Left colon (tissue), 2 donors: ENCODE measurements around the gene ZNF205. TPM values are rescaled to one million over a fixed set of nuclear protein-coding genes. Genes with fewer than 3 reads are reported as not detected.

Experiments used
- ATAC-seq: fragments of 200-7000 bp; cut with Tn5 transposase; one replicate; pipeline ENCODE4 v1.9.1; 2020; ENCODE audit warnings: mild to moderate bottlenecking, moderate library complexity
- DNase-seq, 2 donors: peaks; one replicate each; pipeline ENCODE4 v3.0.0-alpha.2; 2020
- intact Hi-C, 2 donors: fragments of 100-400 bp; cut with DNase I in 1 of 2; cut with micrococcal nuclease in 1 of 2; formaldehyde crosslinking; loops; one replicate each; pipeline versions ENCODE4 v1.11.2 to v1.14.0; 2022; cut with DNase I, micrococcal nuclease
- total RNA-seq, 2 donors: library from RNA; stranded (reverse); fragmentation: NEBNext Ultra II Directional; extraction: Animal tissue kit (Norgen Biotek cat#: 25700); gene quantifications; one replicate each; pipeline ENCODE4 v1.2.1, GENCODE V29; 2021
- donor health status: DM: no; HTN: no; CAD: no.
- donor health status: DM: yes; HTN: yes; CAD: no.

Gene ZNF205
- total RNA-seq, 2 donors from 2014 or later = 8.2 to 9.6 TPM

DNA sequence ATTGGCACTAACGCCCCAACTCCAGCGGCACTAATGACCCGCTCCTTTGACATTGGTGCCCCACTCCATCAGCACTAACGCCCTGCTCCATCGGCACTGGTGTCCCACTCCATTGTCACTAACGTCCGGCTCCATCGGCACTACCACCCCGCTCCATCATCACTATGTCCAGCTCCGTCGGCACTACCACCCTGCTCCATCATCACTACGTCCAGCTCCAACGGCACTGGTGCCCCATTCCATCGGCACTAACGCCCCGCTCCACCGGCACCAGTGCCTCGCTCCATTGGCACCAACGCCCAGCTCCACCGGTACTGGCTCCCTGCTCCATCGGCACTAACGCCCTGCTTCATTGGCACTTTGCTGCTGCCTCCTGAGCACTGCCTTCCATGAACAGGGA, 29.9 kb downstream of the ZNF205 start:
- ATAC-seq (no peak), DNase-seq (no peak)

DNA sequence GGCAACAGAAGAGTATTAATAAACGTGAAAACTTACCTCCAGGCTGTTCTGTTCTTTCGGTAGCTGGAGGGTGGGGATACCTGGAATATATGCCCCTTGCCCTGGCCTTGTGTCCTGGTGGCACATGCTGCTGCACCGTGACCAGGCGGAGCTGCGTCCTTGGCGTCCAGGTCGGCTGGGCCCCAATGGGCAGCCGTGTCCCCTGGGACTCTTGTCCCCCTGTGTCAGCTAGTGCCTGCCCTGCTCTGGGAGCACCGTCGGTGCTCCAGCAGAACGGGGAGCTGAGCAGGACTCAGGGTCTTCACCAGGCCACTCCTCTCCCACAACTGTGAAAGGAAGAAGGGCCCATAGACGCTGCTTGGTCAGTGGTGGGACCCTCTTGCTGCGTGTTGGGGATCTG, 30.4 kb downstream of the ZNF205 start:
- DNase-seq (no peak), ATAC-seq (no peak)
- intact Hi-C loops = no loop called here

More for the DNA sequence above, 29.9 kb downstream of the ZNF205 start:
- intact Hi-C loops = no loop called here

GRCh38 chr16:3143189-3143588, 30.8 kb downstream of the ZNF205 start:
- DNase-seq (no peak), ATAC-seq (no peak)
- intact Hi-C loops = no loop called here

DNA sequence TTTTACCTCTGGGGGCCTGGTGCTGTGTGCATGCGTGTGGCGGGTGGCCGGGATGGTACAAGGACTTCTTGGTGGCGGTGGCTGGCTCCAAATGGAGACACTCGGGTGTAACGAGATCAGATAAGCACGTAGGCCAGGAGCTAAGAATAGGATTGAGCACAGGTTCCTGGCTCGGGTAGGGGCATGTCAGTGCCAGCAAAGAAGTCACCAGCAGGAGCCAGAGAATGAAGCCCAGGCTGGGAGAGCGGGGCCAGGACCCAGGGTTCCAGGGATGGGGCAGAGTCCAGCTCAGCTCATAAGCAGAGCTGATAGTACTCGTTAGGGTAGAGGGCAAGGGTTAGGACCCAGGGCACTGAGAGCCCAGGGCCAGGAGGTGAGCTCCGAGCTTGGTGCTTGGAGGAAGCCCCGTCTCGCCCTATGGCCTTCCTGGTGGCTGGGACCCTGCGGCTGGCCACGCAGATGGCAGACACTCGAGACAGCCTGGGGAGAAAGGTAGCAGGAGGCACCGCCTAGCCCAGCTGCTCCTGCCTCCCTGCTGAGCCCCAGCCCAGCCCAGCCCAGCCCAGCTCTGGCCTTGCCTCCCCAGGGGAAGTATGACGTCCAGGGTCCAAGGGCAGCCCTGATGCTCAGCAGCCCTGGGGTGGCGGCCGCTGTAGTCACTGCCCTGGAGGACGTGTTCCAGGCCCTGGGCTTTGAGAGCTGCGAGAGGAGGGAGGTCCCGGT, 31.4 kb downstream of the ZNF205 start:
- DNase-seq (peak; percentile 67 to 76), ATAC-seq (peak; percentile 92)
- intact Hi-C loops = no loop called here

DNA sequence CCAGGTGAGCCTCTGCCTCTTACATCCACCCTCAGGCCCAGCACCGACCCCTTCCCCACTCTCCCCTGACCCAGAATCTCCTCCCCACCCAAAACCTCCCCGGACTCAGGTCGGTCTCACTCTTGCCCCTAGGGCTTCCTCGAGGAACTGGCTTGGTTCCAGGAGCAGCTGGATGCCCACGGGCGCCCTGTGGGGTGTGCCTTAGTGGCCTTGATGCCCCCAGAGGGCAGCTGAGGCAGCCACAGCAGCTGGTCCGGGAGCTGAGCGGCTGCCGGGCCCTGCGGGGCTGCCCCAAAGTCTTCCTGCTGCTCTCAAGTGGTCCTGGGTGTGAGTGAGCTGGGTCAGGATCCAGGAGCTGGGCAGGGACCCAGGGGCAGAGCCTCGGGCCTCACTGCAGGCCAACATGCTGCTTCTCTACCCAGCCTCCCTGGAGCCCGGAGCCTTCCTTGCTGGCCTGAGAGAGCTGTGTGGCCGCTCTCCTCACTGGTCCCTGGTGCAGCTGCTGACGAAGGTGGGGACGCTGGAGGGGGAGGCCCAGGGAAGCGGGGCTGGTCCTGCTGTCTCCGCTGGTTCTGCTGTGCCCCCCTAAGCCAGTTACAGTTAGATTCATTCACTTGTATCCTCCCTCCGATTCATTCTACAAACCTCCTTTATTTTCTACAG, 32.1 kb downstream of the ZNF205 start:
- no peak for DNase-seq
- ATAC-seq = peak; percentile 27
- intact Hi-C loops = no loop called here

GRCh38 chr16:3145151-3145550, 32.8 kb downstream of the ZNF205 start:
- ATAC-seq = no peak
- DNase-seq = no peak
- intact Hi-C loops = no loop called here

- DNase-seq (no peak), ATAC-seq (no peak)
- intact Hi-C loops = no loop called here
Measured at GRCh38 chr16:3145660-3146059, 33.3 kb downstream of the ZNF205 start.

- no peak for ATAC-seq
- no peak for DNase-seq
- intact Hi-C loops = no loop called here
Measured at GRCh38 chr16:3147046-3147756, 34.8 kb downstream of the ZNF205 start.

DNA sequence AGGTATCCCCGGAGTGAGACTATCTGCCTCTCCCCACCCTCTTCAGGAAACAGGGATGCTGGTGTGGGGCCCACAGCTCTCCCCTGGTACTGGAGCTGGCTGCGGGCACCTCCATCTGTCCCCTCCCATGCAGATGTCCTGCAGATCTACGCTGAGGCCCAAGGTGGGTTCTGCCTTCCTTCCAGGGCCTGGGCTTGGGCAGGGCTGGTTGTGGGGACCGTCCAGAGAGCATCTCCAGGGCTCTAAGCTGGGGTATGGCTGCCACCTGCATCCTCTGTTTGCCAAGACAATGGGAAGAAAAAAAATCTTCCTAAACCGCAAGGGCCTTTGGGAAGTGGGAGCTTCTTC, 35.3 kb downstream of the ZNF205 start:
- ATAC-seq = no peak
- intact Hi-C loops = no loop called here
- no peak for DNase-seq

- no peak for ATAC-seq
Measured at GRCh38 chr16:3148256-3149192, 36.1 kb downstream of the ZNF205 start.

GRCh38 chr16:3149193-3149530, 36.8 kb downstream of the ZNF205 start:
- ATAC-seq (no peak), DNase-seq (no peak)
- intact Hi-C loops = no loop called here

More at GRCh38 chr16:3148256-3149192, 36.1 kb downstream of the ZNF205 start:
- intact Hi-C loops = no loop called here
- DNase-seq = no peak

DNA sequence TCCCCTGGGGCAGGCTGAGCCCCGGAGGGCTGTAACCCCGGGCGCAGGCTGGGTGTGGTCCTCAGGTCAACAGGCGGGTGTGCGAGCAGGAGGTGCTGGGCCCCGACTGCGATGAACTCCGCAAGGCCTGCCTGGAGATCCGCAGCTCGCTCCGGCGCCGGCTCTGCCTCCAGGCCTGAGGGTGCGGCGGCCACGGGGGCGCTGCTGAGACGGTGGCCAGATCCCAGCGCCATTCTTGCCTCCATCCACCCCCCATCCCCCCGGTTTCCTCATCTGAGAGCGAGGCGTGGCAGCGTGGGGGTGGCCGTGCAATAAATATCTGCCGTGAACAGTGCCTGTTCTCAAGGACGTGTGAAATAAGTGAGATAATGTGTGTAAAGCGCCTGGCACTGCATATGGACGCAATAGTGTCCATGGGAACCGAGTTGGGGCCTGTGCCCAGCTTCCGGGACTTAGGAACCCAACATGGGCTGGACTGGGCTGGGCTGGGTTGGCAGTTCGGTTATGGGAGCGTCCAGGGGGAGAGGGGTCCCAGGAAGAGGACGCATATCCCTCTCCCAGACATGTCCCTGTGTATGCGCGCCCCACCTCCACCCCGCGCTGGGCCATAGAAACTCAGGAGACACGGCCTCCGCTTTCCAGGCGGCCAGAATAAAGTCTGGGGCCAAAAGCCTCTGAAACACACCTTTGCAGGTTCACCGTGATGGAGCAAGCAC, 37.4 kb downstream of the ZNF205 start:
- intact Hi-C loops = no loop called here
- DNase-seq = peak; percentile 75 to 88
- ATAC-seq = peak; percentile 66

DNA sequence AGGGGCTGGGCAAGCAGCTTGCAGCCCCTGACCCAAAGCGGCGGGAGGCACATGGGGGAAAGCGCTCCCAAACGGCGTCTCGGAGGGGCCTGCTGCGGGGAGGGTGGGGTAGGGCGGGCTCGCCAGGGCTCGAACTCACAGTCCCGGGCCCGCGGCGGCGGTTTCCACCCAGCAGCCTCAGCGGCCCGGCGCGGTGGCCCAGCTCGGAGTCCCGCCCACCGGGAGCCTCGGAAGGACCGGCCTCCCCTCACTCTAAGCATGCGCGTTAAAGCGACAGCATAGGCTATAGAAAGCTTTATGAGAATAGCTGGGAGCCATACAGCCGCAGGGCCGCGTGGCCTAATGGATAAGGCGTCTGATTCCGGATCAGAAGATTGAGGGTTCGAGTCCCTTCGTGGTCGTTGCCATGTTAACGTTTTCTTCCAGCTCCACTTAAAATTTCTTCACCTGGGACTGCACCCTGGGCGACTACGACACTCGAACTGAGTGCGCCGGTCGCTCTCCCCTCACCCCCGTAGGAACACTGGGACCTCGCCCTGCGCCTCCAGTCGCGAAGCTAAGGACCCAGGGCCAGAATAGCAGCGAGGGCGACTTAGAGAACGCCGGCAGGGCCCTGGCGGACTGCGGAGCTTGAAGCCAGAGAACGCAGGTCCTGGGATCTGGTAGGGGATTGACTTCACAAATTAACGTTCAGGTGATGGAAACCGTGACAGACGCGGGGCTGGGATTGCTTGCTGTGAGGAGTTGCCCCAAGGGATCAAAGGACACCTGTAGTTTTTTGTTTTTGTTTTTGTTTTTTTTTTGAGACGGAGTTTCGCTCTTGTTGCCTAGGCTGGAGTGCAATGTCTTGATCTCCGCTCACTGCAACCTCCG, 38.2 kb downstream of the ZNF205 start:
- peak; percentile 90 for ATAC-seq
- intact Hi-C loops = no loop called here
- peak; percentile 95 to 97 for DNase-seq

- ATAC-seq (no peak), DNase-seq (no peak)
- intact Hi-C loops = no loop called here
Measured at GRCh38 chr16:3152027-3152276, 39.6 kb downstream of the ZNF205 start.

- intact Hi-C loops = no loop called here
- peak; percentile 80 to 83 for DNase-seq
Measured at GRCh38 chr16:3152277-3152990, 40.0 kb downstream of the ZNF205 start.

DNA sequence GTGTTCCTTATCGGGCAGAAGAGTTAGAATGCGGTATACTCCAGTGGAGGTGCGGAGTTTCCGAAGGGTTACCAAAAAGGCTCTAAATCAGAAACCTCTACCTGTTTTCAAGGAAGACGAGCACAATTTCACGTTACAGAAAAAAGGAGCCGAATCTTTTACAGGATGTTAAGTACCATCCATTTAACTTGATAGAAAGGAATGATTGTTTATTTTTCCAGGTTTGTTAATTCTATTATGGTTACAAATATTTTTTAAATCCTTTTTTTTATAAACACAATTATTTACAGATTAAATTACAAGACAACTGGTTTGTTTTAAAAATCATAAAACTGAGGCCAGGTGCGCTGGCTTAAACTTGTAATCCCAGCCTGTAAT, 40.6 kb downstream of the ZNF205 start:
- intact Hi-C loops = no loop called here
- ATAC-seq (no peak), DNase-seq (no peak)

More at GRCh38 chr16:3152277-3152990, 40.0 kb downstream of the ZNF205 start:
- peak; percentile 14 for ATAC-seq

- intact Hi-C loops = no loop called here
- DNase-seq = no peak
- no peak for ATAC-seq
Measured at GRCh38 chr16:3155181-3155580, 42.8 kb downstream of the ZNF205 start.
